Type B pancreatic cell (in vitro differentiated cells): ENCODE data around the gene SIAH1. TPM values are rescaled to one million over a fixed set of nuclear protein-coding genes. Genes with fewer than 3 reads are reported as not detected.
A peak's percentile ranks its signal among the peaks of the same experiment; 100 is the strongest.

Experiments
- DNase-seq: peaks from one replicate; pipeline ENCODE4 v3.0.0; 2021; ENCODE audit warnings: mixed read lengths; ENCODE audit not compliant: unreplicated experiment; ENCODE audit errors: extremely low spot score
- H3K27ac Mint-ChIP-seq: 2 replicates; pipeline ENCODE4 v1.8.0; 2021; ENCODE audit warnings: mild to moderate bottlenecking, mixed read lengths
- H3K27me3 Mint-ChIP-seq: 2 replicates; pipeline ENCODE4 v1.8.0; 2021; ENCODE audit warnings: mixed read lengths
- H3K36me3 Mint-ChIP-seq: 2 replicates; pipeline ENCODE4 v1.8.0; 2021; ENCODE audit warnings: mixed read lengths
- H3K4me1 Mint-ChIP-seq: one replicate; pipeline ENCODE4 v1.8.0; 2021; ENCODE audit warnings: mixed read lengths; ENCODE audit not compliant: unreplicated experiment
- H3K4me3 Mint-ChIP-seq: 2 replicates; pipeline ENCODE4 v1.8.0; 2021; ENCODE audit warnings: mild to moderate bottlenecking, mixed read lengths
- H3K9me3 Mint-ChIP-seq: 2 replicates; pipeline ENCODE4 v1.8.0; 2021; ENCODE audit warnings: mixed read lengths
- CTCF ChIP-seq: fragments of 200-600 bp; sonication (generic); conservative IDR thresholded peaks from 2 replicates; pipeline ENCODE4 v1.5.0; 2021; ENCODE audit warnings: antibody characterized with exemption, mild to moderate bottlenecking
- total RNA-seq: library from RNA; stranded (reverse); gene quantifications from 2 replicates; pipeline ENCODE4 v1.2.1, GENCODE V29; 2021; ENCODE audit warnings: low replicate concordance

The SIAH1 gene
- total RNA-seq, 1 donor from 2014 or later: 26.8 TPM

GRCh38 chr16:48366165-48367093 lies 18.8 kb downstream of the SIAH1 start:
- Mint-ChIP-seq H3K36me3 (peaks cover 11% of the 10 kb centered on the region), H3K27me3 (no peaks in the 10 kb centered on the region), H3K9me3 (no peaks in the 10 kb centered on the region), H3K4me3 (peak overlapping the region; percentile 86), H3K4me1 (peaks cover 50% of the 10 kb centered on the region), H3K27ac (peak overlapping the region; percentile 94)
- DNase-seq: no peak
- no peak for TF ChIP-seq CTCF

- Mint-ChIP-seq H3K4me1 (peaks cover 47% of the 10 kb centered on the region), H3K9me3 (no peaks in the 10 kb centered on the region), H3K36me3 (peaks cover 15% of the 10 kb centered on the region), H3K27ac (peak overlapping the region; percentile 94), H3K27me3 (no peaks in the 10 kb centered on the region), H3K4me3 (peak overlapping the region; percentile 87)
- TF ChIP-seq CTCF: no peak
- DNase-seq: peak; percentile 87
Observed at GRCh38 chr16:48365601-48366164, 19.5 kb downstream of the SIAH1 start.

- Mint-ChIP-seq H3K4me3 (peak overlapping the region; percentile 87), H3K27me3 (no peaks in the 10 kb centered on the region), H3K4me1 (peaks cover 48% of the 10 kb centered on the region), H3K36me3 (peaks cover 15% of the 10 kb centered on the region), H3K27ac (peak overlapping the region; percentile 93), H3K9me3 (no peaks in the 10 kb centered on the region)
- no peak for DNase-seq
- TF ChIP-seq CTCF: no peak
Observed at GRCh38 chr16:48365025-48365600, 20.1 kb downstream of the SIAH1 start.

- no peak for TF ChIP-seq CTCF
- peaks cover 35% of the 10 kb centered on the region for H3K4me1 Mint-ChIP-seq
- H3K36me3 Mint-ChIP-seq: peaks cover 26% of the 10 kb centered on the region
- DNase-seq: no peak
- no peak overlapping the region for H3K27ac Mint-ChIP-seq
- H3K27me3 Mint-ChIP-seq: no peaks in the 10 kb centered on the region
- no peaks in the 10 kb centered on the region for H3K9me3 Mint-ChIP-seq
- no peak overlapping the region for H3K4me3 Mint-ChIP-seq
Observed at GRCh38 chr16:48361540-48362144, 23.6 kb downstream of the SIAH1 start.

GRCh38 chr16:48361012-48361411 lies 24.2 kb downstream of the SIAH1 start:
- H3K4me3 Mint-ChIP-seq: no peak overlapping the region
- H3K4me1 Mint-ChIP-seq: peaks cover 28% of the 10 kb centered on the region
- TF ChIP-seq CTCF: no peak
- DNase-seq: no peak
- H3K27me3 Mint-ChIP-seq: no peaks in the 10 kb centered on the region
- H3K9me3 Mint-ChIP-seq: no peaks in the 10 kb centered on the region
- H3K27ac Mint-ChIP-seq: no peak overlapping the region
- H3K36me3 Mint-ChIP-seq: peaks cover 29% of the 10 kb centered on the region
